GM23338 (cell line): ENCODE results near the gene AQP5. TPM values are rescaled to one million over a fixed set of nuclear protein-coding genes. Genes with fewer than 3 reads are reported as not detected.

Source experiments
- ATAC-seq: fragments of 200-7000 bp; cut with Tn5 transposase; 3 replicates; pipeline ENCODE4 v1.9.1; 2020
- DNase-seq: peaks from one replicate; pipeline ENCODE4 v3.0.0-alpha.2; 2015; ENCODE audit warnings: low spot score
- H2AFZ ChIP-seq: fragments of 200-600 bp; sonication (generic); 2 replicates; pipeline ENCODE4 v1.8.0; 2016; ENCODE audit warnings: antibody characterized with exemption, mild to moderate bottlenecking, moderate library complexity
- H3F3A ChIP-seq: fragments of 200-600 bp; sonication (generic); replicated peaks from 2 replicates; pipeline ENCODE4 v1.8.0; 2017; ENCODE audit warnings: antibody characterized with exemption, mixed run types, low read depth
- H3K27ac ChIP-seq: fragments of 200-600 bp; sonication (generic); 2 replicates; pipeline ENCODE4 v1.6.1; 2016; ENCODE audit warnings: low read depth
- H3K27me3 ChIP-seq: fragments of 200-600 bp; sonication (generic); 2 replicates; pipeline ENCODE4 v1.8.0; 2016; ENCODE audit warnings: mild to moderate bottlenecking, mixed run types, moderate library complexity; ENCODE audit not compliant: insufficient read depth
- H3K36me3 ChIP-seq: fragments of 200-600 bp; sonication (generic); 2 replicates; pipeline ENCODE4 v1.8.0; 2016; ENCODE audit warnings: mild to moderate bottlenecking; ENCODE audit not compliant: insufficient read depth
- H3K4me1 ChIP-seq: fragments of 200-600 bp; sonication (generic); 2 replicates; pipeline ENCODE4 v1.8.0; 2016; ENCODE audit warnings: mild to moderate bottlenecking, moderate library complexity; ENCODE audit not compliant: insufficient read depth
- H3K4me2 ChIP-seq: fragments of 200-600 bp; sonication (generic); 2 replicates; pipeline ENCODE4 v1.7.1; 2017; ENCODE audit warnings: mixed run types
- H3K4me3 ChIP-seq: fragments of 200-600 bp; sonication (generic); 2 replicates; pipeline ENCODE4 v1.6.1; 2016; ENCODE audit warnings: mixed run types
- H3K79me2 ChIP-seq: fragments of 200-600 bp; sonication (generic); replicated peaks from 2 replicates; pipeline ENCODE4 v1.8.0; 2017; ENCODE audit warnings: mild to moderate bottlenecking; ENCODE audit not compliant: insufficient read depth
- H3K9me2 ChIP-seq: fragments of 200-600 bp; sonication (generic); 2 replicates; pipeline ENCODE4 v1.8.0; 2017; ENCODE audit not compliant: insufficient read depth
- H4K20me1 ChIP-seq: fragments of 200-600 bp; sonication (generic); replicated peaks from 2 replicates; pipeline ENCODE4 v1.8.0; 2017; ENCODE audit warnings: mild to moderate bottlenecking; ENCODE audit not compliant: insufficient read depth
- H3K27ac Mint-ChIP-seq: 2 replicates; pipeline ENCODE4 v1.8.0; 2020; ENCODE audit warnings: inconsistent platforms, mild to moderate bottlenecking, moderate library complexity, mixed read lengths
- H3K27me3 Mint-ChIP-seq: 3 replicates; pipeline ENCODE4 v1.8.0; 2022; ENCODE audit warnings: low read depth, mild to moderate bottlenecking, moderate library complexity, mixed read lengths, inconsistent platforms; ENCODE audit not compliant: insufficient read depth, poor library complexity
- H3K36me3 Mint-ChIP-seq: 3 replicates; pipeline ENCODE4 v1.8.0; 2021; ENCODE audit warnings: low read depth, mild to moderate bottlenecking, inconsistent platforms, moderate library complexity, mixed read lengths
- H3K4me1 Mint-ChIP-seq: 3 replicates; pipeline ENCODE4 v1.8.0; 2020; ENCODE audit warnings: mild to moderate bottlenecking, inconsistent platforms, mixed read lengths
- H3K4me3 Mint-ChIP-seq: 3 replicates; pipeline ENCODE4 v1.8.0; 2021; ENCODE audit warnings: moderate library complexity, mild to moderate bottlenecking, inconsistent platforms, mixed read lengths
- H3K9me3 Mint-ChIP-seq: 3 replicates; pipeline ENCODE4 v1.8.0; 2020; ENCODE audit warnings: moderate library complexity, mild to moderate bottlenecking, inconsistent platforms, mixed read lengths
- CREB1 ChIP-seq: fragments of 250-450 bp; sonication (Bioruptor Pico); IDR thresholded peaks from 2 replicates; pipeline ENCODE4 v1.5.0; 2020; ENCODE audit warnings: low read depth, mild to moderate bottlenecking, moderate library complexity
- CTCF ChIP-seq, 2 experiments: fragments of 200-600 bp in 1 of 2; sonication (generic) in 1 of 2; conservative IDR thresholded peaks; 2 replicates each; pipeline versions ENCODE4 v1.5.1 to v1.6.1; 2016 to 2017; ENCODE audit warnings: antibody characterized with exemption in 2 of 2, low read depth in 2 of 2, mild to moderate bottlenecking in 2 of 2, moderate library complexity in 1 of 2
- ETS1 ChIP-seq: IDR thresholded peaks from 2 replicates; pipeline ENCODE4 v1.6.1; 2016; ENCODE audit warnings: antibody characterized with exemption
- EZH2 ChIP-seq: fragments of 200-600 bp; sonication (generic); IDR thresholded peaks from one replicate; pipeline ENCODE4 v1.8.0; 2017; ENCODE audit warnings: antibody characterized with exemption, mild to moderate bottlenecking, low read depth; ENCODE audit not compliant: unreplicated experiment
- JUNB ChIP-seq: IDR thresholded peaks from one replicate; pipeline ENCODE4 v1.6.1; 2016; ENCODE audit warnings: antibody characterized with exemption; ENCODE audit not compliant: unreplicated experiment
- POLR2AphosphoS5 ChIP-seq: IDR thresholded peaks from 2 replicates; pipeline ENCODE4 v1.6.1; 2016; ENCODE audit warnings: antibody characterized with exemption, low read depth
- REST ChIP-seq: IDR thresholded peaks from one replicate; pipeline ENCODE4 v1.6.1; 2018; ENCODE audit warnings: antibody characterized with exemption; ENCODE audit not compliant: unreplicated experiment
- ZNF114 ChIP-seq: fragments of 250-450 bp; sonication (Bioruptor Pico); IDR thresholded peaks from 2 replicates; pipeline ENCODE4 v1.5.0; 2020; ENCODE audit warnings: mild to moderate bottlenecking, moderate library complexity
- ZNF331 ChIP-seq: fragments of 250-450 bp; sonication (Bioruptor Pico); IDR thresholded peaks from 2 replicates; pipeline ENCODE4 v1.5.0; 2020; ENCODE audit warnings: low read depth, mild to moderate bottlenecking, moderate library complexity
- polyA plus RNA-seq: library from polyadenylated mRNA; unstranded; fragments of >200 nt; fragmentation: Nextera tagmentation; extraction: Ambion mirVana; gene quantifications from 2 replicates; pipeline ENCODE4 v1.2.1, GENCODE V29; 2016
- total RNA-seq: library from RNA; depleted of rRNA; stranded (reverse); fragments of >200 nt; shearing (Covaris generic); gene quantifications from 2 replicates; pipeline ENCODE4 v1.2.3, GENCODE V29; 2014

AQP5 gene
- total and polyA plus RNA-seq, 2 experiments from 2014 or later = 1.3 to 2.2 TPM

DNA sequence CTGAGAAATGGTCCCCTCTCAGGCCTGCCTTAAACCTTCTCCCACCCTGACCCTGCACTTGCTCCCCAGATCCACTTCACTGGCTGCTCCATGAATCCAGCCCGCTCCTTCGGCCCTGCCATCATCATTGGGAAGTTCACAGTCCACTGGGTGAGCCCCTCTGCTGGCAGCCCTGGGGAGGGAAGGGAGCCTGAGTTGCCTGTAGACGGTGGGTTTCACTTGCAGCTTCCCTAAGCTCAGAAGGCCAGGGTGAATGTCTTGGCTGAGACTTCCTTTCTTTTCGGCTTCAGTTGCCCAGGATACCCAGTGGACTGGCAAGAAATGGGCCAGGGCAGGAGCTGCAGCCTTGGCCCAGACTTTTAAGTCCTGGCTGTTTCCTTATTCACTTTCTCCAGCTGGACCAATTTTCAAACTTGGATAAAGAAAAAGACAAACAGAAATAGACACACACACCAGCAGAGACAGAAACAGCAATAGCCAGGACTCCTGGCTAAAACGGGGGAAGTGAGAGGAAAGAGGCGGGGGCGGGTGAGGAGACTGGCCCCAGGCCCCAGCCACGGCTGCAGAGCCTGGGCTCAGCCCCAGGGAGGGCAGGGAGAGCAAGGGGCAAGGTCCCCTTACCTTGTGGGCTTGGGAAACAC is 13.1 kb downstream of the AQP5 start (continued):
- TF ChIP-seq REST = no peak
- TF ChIP-seq JUNB = no peak
- no peak for TF ChIP-seq POLR2AphosphoS5
- no peak for TF ChIP-seq ETS1

GRCh38 chr12:49975318-49975761 is 13.7 kb downstream of the AQP5 start:
- ATAC-seq = peak; percentile 62
- no peak overlapping the region for H3K4me3 Mint-ChIP-seq
- H2AFZ ChIP-seq = no peak overlapping the region

More at GRCh38 chr12:49975318-49975761, 13.7 kb downstream of the AQP5 start:
- H3K9me3 Mint-ChIP-seq = no peaks in the 10 kb centered on the region
- Histone ChIP-seq H3K27ac (no peak overlapping the region), H4K20me1 (no peaks in the 10 kb centered on the region), H3K79me2 (no peaks in the 10 kb centered on the region), H3F3A (no peaks in the 10 kb centered on the region), H3K4me3 (no peak overlapping the region), H3K36me3 (no peaks in the 10 kb centered on the region), H3K4me2 (no peak overlapping the region), H3K9me2 (no peaks in the 10 kb centered on the region), H3K27me3 (no peaks in the 10 kb centered on the region), H3K4me1 (peaks cover 13% of the 10 kb centered on the region)
- no peak for DNase-seq
- peaks cover 10% of the 10 kb centered on the region for H3K27me3 Mint-ChIP-seq
- TF ChIP-seq EZH2 (no peak), ZNF114 (no peak), ZNF331 (no peak), POLR2AphosphoS5 (no peak), CREB1 (CRISPR knock-in tag) (no peak), CTCF (conservative IDR thresholded peaks at IDR 0.05; ENCODE audit: low read depth in 2 of 2) (no peak)
- H3K27ac Mint-ChIP-seq = no peak overlapping the region
- H3K36me3 Mint-ChIP-seq = no peaks in the 10 kb centered on the region
- H3K4me1 Mint-ChIP-seq = peaks cover 23% of the 10 kb centered on the region
